Type B pancreatic cell (in vitro differentiated cells): ENCODE results near the gene UBE2O. TPM values are rescaled to one million over a fixed set of nuclear protein-coding genes. Genes with fewer than 3 reads are reported as not detected.
"Not testable (repeated sequence)": the region's sequence is repeated elsewhere in the genome, so short reads cannot be mapped to it uniquely, and the experiment has no call there.

Experiments used
- DNase-seq: peaks from one replicate; pipeline ENCODE4 v3.0.0; 2021; ENCODE audit warnings: mixed read lengths; ENCODE audit not compliant: unreplicated experiment; ENCODE audit errors: extremely low spot score
- H3K27ac Mint-ChIP-seq: 2 replicates; pipeline ENCODE4 v1.8.0; 2021; ENCODE audit warnings: mild to moderate bottlenecking, mixed read lengths
- H3K27me3 Mint-ChIP-seq: 2 replicates; pipeline ENCODE4 v1.8.0; 2021; ENCODE audit warnings: mixed read lengths
- H3K36me3 Mint-ChIP-seq: 2 replicates; pipeline ENCODE4 v1.8.0; 2021; ENCODE audit warnings: mixed read lengths
- H3K4me1 Mint-ChIP-seq: one replicate; pipeline ENCODE4 v1.8.0; 2021; ENCODE audit warnings: mixed read lengths; ENCODE audit not compliant: unreplicated experiment
- H3K4me3 Mint-ChIP-seq: 2 replicates; pipeline ENCODE4 v1.8.0; 2021; ENCODE audit warnings: mild to moderate bottlenecking, mixed read lengths
- H3K9me3 Mint-ChIP-seq: 2 replicates; pipeline ENCODE4 v1.8.0; 2021; ENCODE audit warnings: mixed read lengths
- total RNA-seq: library from RNA; stranded (reverse); gene quantifications from 2 replicates; pipeline ENCODE4 v1.2.1, GENCODE V29; 2021; ENCODE audit warnings: low replicate concordance
- TF ChIP-seq, protein P1 (sequence below): fragments of 200-600 bp; sonication (generic); conservative IDR thresholded peaks from 2 replicates; pipeline ENCODE4 v1.5.0; 2021; ENCODE audit warnings: antibody characterized with exemption, mild to moderate bottlenecking

UBE2O gene
- total RNA-seq, 1 donor from 2014 or later = 51.5 TPM

DNA sequence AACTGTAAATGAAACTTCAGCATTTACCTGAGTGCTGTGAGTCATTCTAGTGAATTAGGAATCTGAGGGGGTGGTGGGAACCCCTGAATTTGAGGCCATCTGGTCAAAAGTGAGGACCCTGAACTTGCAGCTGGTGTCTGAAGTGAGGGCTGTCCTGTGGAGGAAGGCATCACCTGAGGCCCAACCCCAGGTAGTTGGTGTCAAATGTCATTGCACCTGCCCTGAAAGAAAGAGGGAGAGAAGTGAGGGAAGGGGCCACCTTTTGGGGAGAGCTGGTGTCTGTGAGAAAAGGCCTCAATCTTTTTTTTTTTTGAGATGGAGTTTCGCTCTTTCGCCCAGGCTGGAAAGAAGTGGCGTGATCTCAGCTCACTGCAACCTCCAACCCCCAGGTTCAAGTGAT is 86.7 kb downstream of the UBE2O start:
- H3K27me3 Mint-ChIP-seq = no peaks in the 10 kb centered on the region
- no peaks in the 10 kb centered on the region for H3K36me3 Mint-ChIP-seq
- TF ChIP-seq, protein P1, sequence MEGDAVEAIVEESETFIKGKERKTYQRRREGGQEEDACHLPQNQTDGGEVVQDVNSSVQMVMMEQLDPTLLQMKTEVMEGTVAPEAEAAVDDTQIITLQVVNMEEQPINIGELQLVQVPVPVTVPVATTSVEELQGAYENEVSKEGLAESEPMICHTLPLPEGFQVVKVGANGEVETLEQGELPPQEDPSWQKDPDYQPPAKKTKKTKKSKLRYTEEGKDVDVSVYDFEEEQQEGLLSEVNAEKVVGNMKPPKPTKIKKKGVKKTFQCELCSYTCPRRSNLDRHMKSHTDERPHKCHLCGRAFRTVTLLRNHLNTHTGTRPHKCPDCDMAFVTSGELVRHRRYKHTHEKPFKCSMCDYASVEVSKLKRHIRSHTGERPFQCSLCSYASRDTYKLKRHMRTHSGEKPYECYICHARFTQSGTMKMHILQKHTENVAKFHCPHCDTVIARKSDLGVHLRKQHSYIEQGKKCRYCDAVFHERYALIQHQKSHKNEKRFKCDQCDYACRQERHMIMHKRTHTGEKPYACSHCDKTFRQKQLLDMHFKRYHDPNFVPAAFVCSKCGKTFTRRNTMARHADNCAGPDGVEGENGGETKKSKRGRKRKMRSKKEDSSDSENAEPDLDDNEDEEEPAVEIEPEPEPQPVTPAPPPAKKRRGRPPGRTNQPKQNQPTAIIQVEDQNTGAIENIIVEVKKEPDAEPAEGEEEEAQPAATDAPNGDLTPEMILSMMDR = no peak
- peak overlapping the region; percentile 54 for H3K4me3 Mint-ChIP-seq
- H3K27ac Mint-ChIP-seq = no peak overlapping the region
- H3K4me1 Mint-ChIP-seq = peaks cover 36% of the 10 kb centered on the region
- DNase-seq = no peak
- H3K9me3 Mint-ChIP-seq = no peaks in the 10 kb centered on the region

DNA sequence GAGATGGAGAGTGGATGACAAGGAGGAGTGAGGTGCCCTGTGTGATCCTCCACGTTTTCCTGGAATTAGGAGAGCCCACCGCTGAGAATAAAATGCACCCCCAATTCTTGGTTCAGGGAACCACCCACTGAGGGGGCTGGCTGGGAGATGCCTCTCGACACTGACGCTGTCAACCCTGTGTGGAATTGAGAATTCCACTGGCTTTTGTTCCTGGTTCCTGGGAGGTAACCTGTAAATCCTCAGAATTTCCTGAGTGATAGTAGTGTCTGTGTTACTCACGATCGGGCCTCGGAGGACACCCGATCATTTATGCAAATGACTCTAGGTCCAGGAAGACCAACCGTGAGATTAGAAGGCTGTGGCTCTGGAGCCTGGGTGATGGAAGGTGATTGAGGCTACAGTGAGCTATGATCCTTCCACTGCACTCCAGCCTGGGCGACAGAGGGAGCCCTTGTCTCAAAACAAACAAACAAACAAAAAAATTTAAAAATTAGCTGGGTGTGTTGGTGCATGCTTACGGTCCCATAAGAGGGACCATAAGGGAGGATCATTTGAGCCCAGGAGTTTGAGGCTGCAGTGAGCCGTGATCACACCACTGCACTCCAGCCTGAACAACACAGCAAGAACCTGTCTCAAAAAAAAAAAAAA is 87.6 kb downstream of the UBE2O start:
- no peak for DNase-seq
- H3K4me3 Mint-ChIP-seq = no peak overlapping the region
- H3K27ac Mint-ChIP-seq = no peak overlapping the region
- TF ChIP-seq, protein P1 = peak; percentile 32
- H3K9me3 Mint-ChIP-seq = no peaks in the 10 kb centered on the region
- H3K4me1 Mint-ChIP-seq = peaks cover 37% of the 10 kb centered on the region
- H3K36me3 Mint-ChIP-seq = no peaks in the 10 kb centered on the region
- no peaks in the 10 kb centered on the region for H3K27me3 Mint-ChIP-seq

DNA sequence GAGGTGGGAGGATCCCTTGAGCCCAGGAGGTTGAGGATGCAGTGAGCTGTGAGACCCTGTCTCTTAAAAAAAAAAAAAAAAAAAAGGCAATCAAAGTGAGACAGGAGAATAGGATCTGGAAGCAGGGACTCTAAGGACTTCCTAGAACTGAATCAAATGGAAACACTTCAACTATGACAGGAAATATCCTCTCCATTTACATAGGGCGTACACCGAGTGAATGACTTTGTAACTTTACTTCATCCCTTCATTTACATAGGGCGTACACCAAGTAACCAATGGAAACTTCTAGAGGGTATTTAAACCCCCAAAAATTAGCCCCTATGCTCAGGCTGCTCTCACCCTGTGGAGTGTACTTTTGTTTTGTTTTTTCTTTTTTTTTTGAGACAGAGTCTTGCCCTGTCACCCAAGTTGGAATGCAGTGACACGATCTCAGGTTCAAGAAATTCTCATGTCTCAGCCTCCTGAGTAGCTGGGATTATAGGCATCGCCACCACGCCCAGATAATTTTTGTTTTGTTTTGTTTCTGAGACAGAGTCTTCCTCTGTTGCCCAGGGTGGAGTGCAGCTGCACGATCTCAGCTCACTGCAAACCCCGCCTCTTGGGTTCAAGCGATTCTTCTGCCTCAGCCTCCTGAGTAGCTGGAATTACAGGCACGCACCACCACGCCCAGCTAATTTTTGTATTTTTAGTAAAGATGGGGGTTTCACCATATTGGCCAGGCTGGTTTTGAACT is 89.7 kb downstream of the UBE2O start:
- no peak overlapping the region for H3K27ac Mint-ChIP-seq
- H3K4me3 Mint-ChIP-seq = no peak overlapping the region
- H3K4me1 Mint-ChIP-seq = peaks cover 28% of the 10 kb centered on the region
- no peaks in the 10 kb centered on the region for H3K9me3 Mint-ChIP-seq
- no peaks in the 10 kb centered on the region for H3K36me3 Mint-ChIP-seq
- TF ChIP-seq, protein P1 = no peak
- DNase-seq = no peak
- no peaks in the 10 kb centered on the region for H3K27me3 Mint-ChIP-seq

DNA sequence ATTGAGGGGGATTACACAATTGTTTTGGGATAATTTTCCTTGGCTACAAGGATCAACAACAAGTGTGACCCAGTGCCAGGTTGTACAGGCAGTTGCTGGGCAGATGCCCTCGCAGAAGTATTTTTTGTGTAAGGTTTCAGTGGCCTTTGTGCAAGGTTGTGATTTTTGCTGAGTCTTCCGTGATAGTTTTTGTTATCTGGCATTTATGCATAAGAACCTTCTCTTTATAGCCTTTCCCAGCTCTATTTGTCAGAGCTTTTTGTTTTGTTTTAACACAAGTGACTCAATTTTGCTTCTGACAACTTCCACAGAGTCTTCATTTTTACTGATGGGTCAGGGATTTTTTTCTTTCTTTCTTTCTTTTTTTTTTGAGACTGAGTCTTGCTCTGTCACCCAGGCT is 92.5 kb downstream of the UBE2O start:
- Mint-ChIP-seq H3K4me3 (no peak overlapping the region), H3K4me1 (peaks cover 18% of the 10 kb centered on the region), H3K9me3 (no peaks in the 10 kb centered on the region)

DNA sequence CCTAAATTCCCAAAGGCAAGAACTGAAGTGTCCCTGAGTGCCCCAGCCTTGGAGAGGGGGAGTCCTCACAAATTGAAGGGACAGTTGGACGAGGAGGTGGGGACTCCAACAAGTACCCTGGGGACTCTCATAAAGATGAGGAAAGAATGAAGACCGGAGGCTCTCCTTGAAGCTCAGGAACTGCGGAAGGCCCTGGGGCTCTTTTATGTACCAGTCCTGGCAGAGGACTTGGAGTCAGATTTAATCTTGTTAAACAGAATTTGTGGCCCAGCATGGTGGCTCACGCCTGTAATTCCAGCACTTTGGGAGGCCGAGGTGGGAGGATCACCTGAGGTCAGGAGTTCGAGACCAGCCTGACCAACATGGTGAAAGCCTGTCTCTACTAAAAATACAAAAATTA is 93.2 kb downstream of the UBE2O start:
- not testable (repeated sequence) for H3K9me3 Mint-ChIP-seq, H3K27me3 Mint-ChIP-seq, H3K27ac Mint-ChIP-seq, H3K36me3 Mint-ChIP-seq, DNase-seq, H3K4me3 Mint-ChIP-seq
- H3K4me1 Mint-ChIP-seq = peaks cover 19% of the 10 kb centered on the region

More for the DNA sequence above, 92.5 kb downstream of the UBE2O start:
- TF ChIP-seq, protein P1 = no peak
- peaks cover 2% of the 10 kb centered on the region for H3K27me3 Mint-ChIP-seq
- H3K36me3 Mint-ChIP-seq = no peaks in the 10 kb centered on the region
- DNase-seq = no peak
- H3K27ac Mint-ChIP-seq = no peak overlapping the region

DNA sequence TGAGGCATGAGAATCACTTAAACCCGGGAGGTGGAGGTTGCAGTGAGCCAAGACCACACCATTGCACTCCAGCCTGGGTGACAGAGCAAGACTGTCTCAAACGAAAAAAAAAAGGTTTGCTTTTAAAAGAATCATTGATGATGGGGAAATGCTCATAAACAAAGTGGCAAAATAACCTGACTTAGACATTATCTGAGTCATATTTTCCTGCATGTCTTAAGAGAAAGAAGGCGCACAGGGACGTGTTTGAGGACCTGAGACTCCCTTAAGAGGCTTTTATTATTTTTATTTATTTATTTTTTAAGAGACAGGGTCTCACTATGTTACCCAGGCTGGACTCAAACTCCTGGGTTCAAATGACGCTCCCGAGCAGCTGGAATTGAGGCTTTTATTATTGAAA is 93.6 kb downstream of the UBE2O start:
- Mint-ChIP-seq H3K27me3 (peaks cover 2% of the 10 kb centered on the region), H3K4me3 (no peak overlapping the region)

More for the DNA sequence above, 93.6 kb downstream of the UBE2O start:
- no peak for DNase-seq
- no peaks in the 10 kb centered on the region for H3K9me3 Mint-ChIP-seq
- TF ChIP-seq, protein P1 = no peak
- no peak overlapping the region for H3K27ac Mint-ChIP-seq
- no peaks in the 10 kb centered on the region for H3K36me3 Mint-ChIP-seq
- peaks cover 23% of the 10 kb centered on the region for H3K4me1 Mint-ChIP-seq
